H1 (cell line): Measurements from ENCODE around the gene PLEKHA4. TPM values are rescaled to one million over a fixed set of nuclear protein-coding genes. Genes with fewer than 3 reads are reported as not detected.

Experiments used
- CTCF ChIA-PET: fragments of 300-600 bp; sonication (Branson Sonifier 250); formaldehyde crosslinking; loops from one replicate; lab custom pipeline; 2021; ENCODE audit not compliant: partially characterized antibody; lab: Charles Lee
- POLR2A ChIA-PET: fragments of 300-600 bp; sonication (Branson Sonifier 250); formaldehyde crosslinking; loops from one replicate; lab custom pipeline; 2021; ENCODE audit warnings: inconsistent platforms; ENCODE audit not compliant: partially characterized antibody; lab: Charles Lee
- DNase-seq, 2 experiments: peaks; one replicate each; pipeline versions ENCODE4 v3.0.0 to v3.0.0-alpha.2; 2010 to 2022; ENCODE audit warnings: low spot score in 2 of 2, low read depth in 1 of 2, mixed read lengths in 1 of 2
- FAIRE-seq: peaks from 2 replicates; lab custom pipeline; 2011; peaks lifted over from hg19 to GRCh38; lab: Jason Lieb, UNC
- H2AFZ ChIP-seq: 2 replicates; pipeline ENCODE4 v1.8.1; 2012; ENCODE audit warnings: low read length, inconsistent platforms
- H2AK5ac ChIP-seq: 2 replicates; pipeline ENCODE4 v1.6.1; 2013; ENCODE audit warnings: low read depth, low read length
- H2BK120ac ChIP-seq: replicated peaks from 2 replicates; pipeline ENCODE3; 2013; ENCODE audit warnings: low read depth, low read length, inconsistent platforms
- H2BK12ac ChIP-seq: 2 replicates; pipeline ENCODE4 v1.6.1; 2013; ENCODE audit warnings: low read depth, low read length
- H2BK15ac ChIP-seq: 2 replicates; pipeline ENCODE4 v1.6.1; 2013; ENCODE audit warnings: low read length
- H2BK20ac ChIP-seq: 2 replicates; pipeline ENCODE4 v1.6.1; 2013; ENCODE audit warnings: low read length
- H2BK5ac ChIP-seq: 2 replicates; pipeline ENCODE4 v1.6.1; 2013; ENCODE audit warnings: low read depth, low read length
- H3K14ac ChIP-seq: 2 replicates; pipeline ENCODE4 v1.6.1; 2013; ENCODE audit warnings: inconsistent platforms; ENCODE audit not compliant: insufficient read length
- H3K18ac ChIP-seq: 2 replicates; pipeline ENCODE4 v1.6.1; 2013; ENCODE audit warnings: low read length; ENCODE audit errors: extremely low read depth
- H3K23ac ChIP-seq: 2 replicates; pipeline ENCODE4 v1.6.1; 2013; ENCODE audit warnings: inconsistent platforms; ENCODE audit not compliant: insufficient read length
- H3K23me2 ChIP-seq: 2 replicates; pipeline ENCODE4 v1.6.1; 2013; ENCODE audit warnings: low read depth, low read length
- H3K27ac ChIP-seq: 2 replicates; pipeline ENCODE4 v1.6.1; 2011; ENCODE audit warnings: low read depth, low read length, inconsistent platforms
- H3K27me3 ChIP-seq, 4 experiments: replicated peaks in 1 of 4; 1 replicate in 1 of 4; 2 replicates in 3 of 4; pipeline versions ENCODE4 v1.6.1 to v1.8.1; 2011 to 2013; ENCODE audit warnings: low read length in 3 of 4, mild to moderate bottlenecking in 3 of 4, inconsistent platforms in 2 of 4, mixed read lengths in 2 of 4, moderate library complexity in 1 of 4; ENCODE audit not compliant: control insufficient read depth in 3 of 4, insufficient read depth in 3 of 4; ENCODE audit errors: extremely low read depth in 1 of 4
- H3K36me3 ChIP-seq, 4 experiments: 2 replicates each; pipeline versions ENCODE4 v1.6.1 to v1.8.1; 2011 to 2013; ENCODE audit warnings: mild to moderate bottlenecking in 4 of 4, low read length in 3 of 4, moderate library complexity in 2 of 4, control low read depth in 1 of 4, inconsistent platforms in 1 of 4; ENCODE audit not compliant: insufficient read depth in 4 of 4, control insufficient read depth in 2 of 4
- H3K4ac ChIP-seq: replicated peaks from 2 replicates; pipeline ENCODE3; 2013; ENCODE audit warnings: low read length, low read depth, mixed read lengths, inconsistent platforms; ENCODE audit not compliant: insufficient read length
- H3K4me1 ChIP-seq, 4 experiments: replicated peaks in 1 of 4; 1 replicate in 1 of 4; 2 replicates in 3 of 4; pipeline versions ENCODE4 v1.6.1 to v1.8.1; 2011 to 2013; ENCODE audit warnings: low read length in 3 of 4, inconsistent platforms in 2 of 4, mixed read lengths in 1 of 4; ENCODE audit not compliant: insufficient read depth in 4 of 4, control insufficient read depth in 3 of 4
- H3K4me2 ChIP-seq, 2 experiments: 2 replicates each; pipeline versions ENCODE4 v1.6.1 to v1.8.1; 2011 to 2013; ENCODE audit warnings: low read depth in 2 of 2, low read length in 2 of 2, control low read depth in 1 of 2, inconsistent platforms in 1 of 2, mild to moderate bottlenecking in 1 of 2; ENCODE audit not compliant: insufficient read depth in 1 of 2
- H3K4me3 ChIP-seq, 4 experiments: fragments of 200-600, 300-600 bp in 1 of 4; sonication (generic), shearing (Covaris generic), sonication (Bioruptor Twin) in 1 of 4; 2 replicates each; pipeline versions ENCODE4 v1.5.1 to v1.8.1; 2011 to 2016; ENCODE audit warnings: low read length in 4 of 4, low read depth in 3 of 4, control low read depth in 2 of 4, inconsistent platforms in 2 of 4, mild to moderate bottlenecking in 2 of 4, mixed read lengths in 1 of 4, moderate library complexity in 1 of 4; ENCODE audit not compliant: insufficient read depth in 2 of 4; ENCODE audit errors: extremely low read depth in 1 of 4
- H3K56ac ChIP-seq: replicated peaks from 2 replicates; pipeline ENCODE3; 2013; ENCODE audit warnings: low read depth, mild to moderate bottlenecking, mixed read lengths, low read length, inconsistent platforms; ENCODE audit not compliant: insufficient read length
- H3K79me1 ChIP-seq: 2 replicates; pipeline ENCODE4 v1.6.1; 2013; ENCODE audit warnings: low read depth, low read length, control low read depth
- H3K79me2 ChIP-seq, 2 experiments: 2 replicates each; pipeline versions ENCODE4 v1.6.1 to v1.8.1; 2012 to 2013; ENCODE audit warnings: low read length in 2 of 2, mild to moderate bottlenecking in 2 of 2, inconsistent platforms in 1 of 2; ENCODE audit not compliant: insufficient read depth in 2 of 2, control insufficient read depth in 1 of 2
- H3K9ac ChIP-seq, 4 experiments: replicated peaks in 1 of 4; 1 replicate in 1 of 4; 2 replicates in 3 of 4; pipeline versions ENCODE4 v1.6.1 to v1.8.1; 2011 to 2013; ENCODE audit warnings: low read depth in 3 of 4, low read length in 3 of 4, control low read depth in 2 of 4, mild to moderate bottlenecking in 2 of 4, moderate library complexity in 2 of 4, inconsistent platforms in 1 of 4; ENCODE audit errors: extremely low read depth in 1 of 4
- H3K9me3 ChIP-seq, 2 experiments: 2 replicates each; pipeline versions ENCODE4 v1.6.1 to v1.8.1; 2012 to 2013; ENCODE audit warnings: mild to moderate bottlenecking in 2 of 2, moderate library complexity in 2 of 2, control low read depth in 1 of 2, inconsistent platforms in 1 of 2, low read depth in 1 of 2, low read length in 1 of 2, mixed read lengths in 1 of 2; ENCODE audit not compliant: insufficient read depth in 2 of 2
- H4K20me1 ChIP-seq, 2 experiments: replicated peaks in 1 of 2; 2 replicates each; pipeline versions ENCODE3 to v1.8.1; 2011 to 2013; ENCODE audit warnings: inconsistent platforms in 2 of 2, low read length in 2 of 2, mild to moderate bottlenecking in 1 of 2; ENCODE audit not compliant: insufficient read depth in 2 of 2, control insufficient read depth in 1 of 2
- H4K5ac ChIP-seq: 2 replicates; pipeline ENCODE4 v1.6.1; 2013; ENCODE audit warnings: low read length, low read depth, mixed read lengths, inconsistent platforms; ENCODE audit not compliant: insufficient read length
- H4K8ac ChIP-seq: 2 replicates; pipeline ENCODE4 v1.8.0; 2013; ENCODE audit warnings: mild to moderate bottlenecking, moderate library complexity, low read length, inconsistent platforms; ENCODE audit not compliant: insufficient read depth; ENCODE audit errors: extremely low read depth
- H4K91ac ChIP-seq: replicated peaks from 2 replicates; pipeline ENCODE3; 2013; ENCODE audit warnings: low read length, mixed read lengths, inconsistent platforms; ENCODE audit not compliant: insufficient read length
- CREB1 ChIP-seq: IDR thresholded peaks from 2 replicates; pipeline ENCODE4 v1.6.1; 2012; ENCODE audit warnings: inconsistent platforms
- CTBP2 ChIP-seq: IDR thresholded peaks from 2 replicates; pipeline ENCODE4 v1.7.0; 2011; ENCODE audit warnings: borderline replicate concordance, mild to moderate bottlenecking, moderate library complexity, mixed read lengths, low read length; ENCODE audit not compliant: insufficient read depth, insufficient read length
- EP300 ChIP-seq, 2 experiments: IDR thresholded peaks; 1 replicate in 1 of 2; 2 replicates in 1 of 2; pipeline ENCODE4 v1.6.1; 2011 to 2012; ENCODE audit warnings: low read depth in 2 of 2, low read length in 2 of 2, mild to moderate bottlenecking in 2 of 2, borderline replicate concordance in 1 of 2, inconsistent platforms in 1 of 2, moderate library complexity in 1 of 2
- KDM4A ChIP-seq: IDR thresholded peaks from one replicate; pipeline ENCODE4 v1.7.1; 2012; ENCODE audit warnings: low read depth, mild to moderate bottlenecking, moderate library complexity, low read length, inconsistent platforms; ENCODE audit not compliant: severe bottlenecking
- RNF2 ChIP-seq: fragments of 200-900, 300-1000 bp; sonication (generic); IDR thresholded peaks from 2 replicates; pipeline ENCODE4 v1.7.1; 2016; ENCODE audit warnings: borderline replicate concordance, low read depth, mild to moderate bottlenecking, antibody characterized with exemption, low read length; ENCODE audit not compliant: poor library complexity, severe bottlenecking; ENCODE audit errors: missing control alignments
- SAP30 ChIP-seq: fragments of 300-600 bp; sonication (generic); IDR thresholded peaks from 2 replicates; pipeline ENCODE4 v1.7.1; 2012; ENCODE audit warnings: low read length, moderate library complexity, mild to moderate bottlenecking, inconsistent platforms; ENCODE audit not compliant: insufficient read depth, insufficient replicate concordance
- SP2 ChIP-seq: IDR thresholded peaks from 2 replicates; pipeline ENCODE4 v1.6.1; 2012; ENCODE audit warnings: mild to moderate bottlenecking, low read length, inconsistent platforms
- WGBS, 2 experiments: shearing (Covaris generic) in 1 of 2; methylation state at CpG; one replicate each; pipeline versions ENCODE4 v1.1.6 to v1.1.7; 2013 to 2015; ENCODE audit warnings: low lambda C conversion rate in 2 of 2, mixed read lengths in 2 of 2, inconsistent platforms in 1 of 2, low coverage in 1 of 2, missing lambda C conversion rate in 1 of 2; ENCODE audit not compliant: insufficient replicate concordance in 2 of 2, insufficient coverage in 1 of 2, insufficient read length in 1 of 2; ENCODE audit errors: extremely low coverage in 1 of 2, missing lambda C conversion rate in 1 of 2; 5-methylcytosine and 5-hydroxymethylcytosine counted together
- polyA plus RNA-seq, 7 experiments: library from polyadenylated mRNA; depleted of rRNA in 3 of 7; stranded (reverse) in 5 of 7; unstranded in 2 of 7; fragments of >200 nt in 5 of 7; fragments of 200-250 nt in 2 of 7; gene quantifications; 1 replicate in 5 of 7; 2 replicates in 1 of 7; 4 replicates in 1 of 7; pipeline versions ENCODE4 v1.2.1 to v1.2.3, GENCODE V29; 2011 to 2013; ENCODE audit warnings: missing spikeins in 2 of 7, mixed read lengths in 2 of 7
- total RNA-seq: library from RNA; stranded (reverse); fragmentation: NEBNext Ultra II Directional; extraction: Animal tissue kit (Norgen Biotek cat#: 25700); gene quantifications from 2 replicates; pipeline ENCODE4 v1.2.1, GENCODE V29; 2021
- TF ChIP-seq, protein P1 (sequence below): IDR thresholded peaks from 2 replicates; pipeline ENCODE4 v1.6.1; 2012; ENCODE audit warnings: inconsistent platforms

PLEKHA4 gene
- total and polyA plus RNA-seq, 2 of the 8 experiments (the other 6 are each of a cell fraction or from before 2014, with no cell fraction given): 8.2 to 18.0 TPM

DNA sequence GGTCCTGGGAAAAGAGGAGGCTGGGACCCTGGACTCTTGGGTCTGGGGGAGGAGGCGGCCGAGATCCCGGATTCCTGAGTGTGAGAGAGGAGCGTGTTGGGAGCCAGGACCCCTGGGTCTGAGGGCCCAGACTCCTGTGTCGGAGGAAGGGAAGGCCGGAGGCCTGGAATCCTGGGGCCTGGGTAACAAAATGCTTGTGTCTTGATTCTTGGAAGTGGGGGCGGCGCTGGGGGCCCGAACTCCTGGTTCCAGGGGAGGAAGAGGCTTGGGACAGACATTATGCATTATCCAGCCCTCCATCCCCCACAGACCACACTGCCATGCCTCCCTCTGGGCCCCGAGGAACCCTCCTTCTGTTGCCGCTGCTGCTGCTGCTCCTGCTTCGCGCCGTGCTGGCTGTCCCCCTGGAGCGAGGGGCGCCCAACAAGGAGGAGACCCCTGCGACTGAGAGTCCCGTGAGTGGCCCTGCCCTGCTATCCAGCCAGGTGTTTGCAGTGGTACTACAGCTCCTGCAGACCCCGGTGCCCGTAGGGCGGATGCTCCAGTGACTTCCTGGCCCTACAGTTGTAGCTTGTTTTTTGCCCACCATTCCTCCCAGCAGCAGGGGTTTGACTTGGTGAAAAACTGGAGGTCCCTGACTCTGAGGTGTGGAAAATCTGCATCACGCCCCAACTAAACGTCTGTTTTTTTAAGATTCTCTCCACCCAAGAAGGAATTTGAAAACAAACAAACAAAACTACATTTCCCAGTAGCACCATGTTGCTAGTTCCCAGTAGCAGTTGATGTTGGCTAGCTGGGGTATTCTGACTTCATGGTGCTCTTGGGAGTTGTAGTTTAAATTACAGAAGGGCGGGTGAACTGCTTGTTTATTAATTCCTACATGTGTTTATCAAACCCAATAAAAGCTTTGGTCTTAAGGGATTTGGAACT, 32.3 kb upstream of the PLEKHA4 start:
- Histone ChIP-seq H3K79me1 (peaks cover 2% of the 10 kb centered on the region; the same call in 1 of the 2 replicates), H2BK15ac (no peak overlapping the region; the same call in 1 of the 2 replicates), H3K14ac (no peak overlapping the region), H2BK120ac (no peak overlapping the region), H2AFZ (no peak overlapping the region), H3K56ac (no peak overlapping the region), H3K4ac (no peak overlapping the region), H2BK12ac (no peak overlapping the region), H4K91ac (no peak overlapping the region), H2BK20ac (no peak overlapping the region), H3K27me3 (no peaks in the 10 kb centered on the region), H4K20me1 (peaks cover 0 to 3% of the 10 kb centered on the region in 2 experiments), H3K27ac (peak overlapping the region; percentile 20; the same call in 1 of the 2 replicates), H3K9me3 (no peaks in the 10 kb centered on the region), H2AK5ac (no peak overlapping the region), H3K9ac (peak overlapping the region; percentile 39 to 77 (median 62); a peak in 6 of 7 replicates), H3K18ac (peak overlapping the region; percentile 36; the same call in 1 of the 2 replicates), H3K79me2 (peaks cover 0 to 15% of the 10 kb centered on the region in 2 experiments; a peak in 2 of 4 replicates), H3K23me2 (peaks cover 6% of the 10 kb centered on the region; the same call in 1 of the 2 replicates), H4K8ac (peak overlapping the region; percentile 46; the same call in 1 of the 2 replicates), H3K4me2 (peak overlapping the region; percentile 81 to 88), H3K23ac (no peak overlapping the region), H2BK5ac (peak overlapping the region; percentile 11; the same call in 1 of the 2 replicates), H3K36me3 (peaks cover 2 to 13% (median 5%) of the 10 kb centered on the region in 4 experiments; a peak in 5 of 8 replicates), H3K4me1 (peaks cover 0 to 4% (median 0%) of the 10 kb centered on the region in 4 experiments; a peak in 4 of 7 replicates), H4K5ac (no peak overlapping the region), H3K4me3 (peak overlapping the region; percentile 58 to 90 (median 84))
- no peak for DNase-seq
- WGBS, 2 experiments: 25% methylated on average over 22 of the region's 24 CpGs; no CpG with 5 or more reads in 1 of the 2 experiments
- FAIRE-seq: no peak
- CTCF ChIA-PET: interaction anchor here (0.6 to 1.6 kb wide), 11 partner anchors 11 to 123 kb away, joined by 3 to 7 read pairs (median 3); partner anchors contain the start of genes GYS1 and RUVBL2
- POLR2A ChIA-PET: interaction anchor here (0.6 to 2.4 kb wide), 15 partner anchors 16 to 266 kb away, joined by 3 to 32 read pairs (median 4); partner anchors contain the start of genes FTL and PPP1R15A
- TF ChIP-seq SAP30: peak; percentile 0
- no peak for TF ChIP-seq EP300 (IDR thresholded peaks at IDR 0.05; ENCODE audit: borderline replicate concordance in 1 of 2, low read depth in 2 of 2, low read length in 2 of 2)
- TF ChIP-seq CREB1: 0 out of 2 replicates have a peak, but pooled peaks have one; percentile 15
- TF ChIP-seq SP2: no peak
- TF ChIP-seq, protein P1, sequence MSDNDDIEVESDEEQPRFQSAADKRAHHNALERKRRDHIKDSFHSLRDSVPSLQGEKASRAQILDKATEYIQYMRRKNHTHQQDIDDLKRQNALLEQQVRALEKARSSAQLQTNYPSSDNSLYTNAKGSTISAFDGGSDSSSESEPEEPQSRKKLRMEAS: no peak
- TF ChIP-seq KDM4A: no peak
- no peak for TF ChIP-seq RNF2
- no peak for TF ChIP-seq CTBP2
